DND-41 (cell line): ENCODE results near the gene PRKAR2B.
"Not testable (repeated sequence)": the region's sequence is repeated elsewhere in the genome, so short reads cannot be mapped to it uniquely, and the experiment has no call there.

Experiments used
- ATAC-seq: fragments of 200-7000 bp; cut with Tn5 transposase; 3 replicates; pipeline ENCODE4 v1.9.1; 2021; ENCODE audit warnings: low read depth; ENCODE audit not compliant: insufficient read depth
- DNase-seq: peaks from one replicate; pipeline ENCODE4 v3.0.0-alpha.2; 2020
- H2AFZ ChIP-seq: 2 replicates; pipeline ENCODE4 v1.6.0; 2012; ENCODE audit warnings: low read depth, low read length
- H3K27ac ChIP-seq: 2 replicates; pipeline ENCODE4 v1.5.1; 2012; ENCODE audit warnings: low read length, inconsistent platforms
- H3K27me3 ChIP-seq: fragments of 200-600 bp; sonication (generic); 2 replicates; pipeline ENCODE4 v1.6.0; 2012; ENCODE audit warnings: low read length, mild to moderate bottlenecking, inconsistent platforms; ENCODE audit not compliant: insufficient read depth, poor library complexity
- H3K36me3 ChIP-seq: 2 replicates; pipeline ENCODE4 v1.5.1; 2012; ENCODE audit warnings: low read length, inconsistent platforms; ENCODE audit not compliant: insufficient read depth
- H3K4me1 ChIP-seq: 2 replicates; pipeline ENCODE4 v1.5.1; 2012; ENCODE audit warnings: mild to moderate bottlenecking, low read length; ENCODE audit not compliant: insufficient read depth
- H3K4me2 ChIP-seq: 2 replicates; pipeline ENCODE4 v1.6.0; 2012; ENCODE audit warnings: mild to moderate bottlenecking, moderate library complexity, low read length, inconsistent platforms; ENCODE audit not compliant: insufficient read depth
- H3K4me3 ChIP-seq, 2 experiments: fragments of 200-600 bp in 1 of 2; shearing (Covaris generic) in 1 of 2; 2 replicates each; pipeline ENCODE4 v1.5.1; 2012 to 2016; ENCODE audit warnings: inconsistent platforms in 2 of 2, low read length in 2 of 2, mild to moderate bottlenecking in 2 of 2, low read depth in 1 of 2, moderate library complexity in 1 of 2
- H3K79me2 ChIP-seq: 2 replicates; pipeline ENCODE4 v1.6.0; 2012; ENCODE audit warnings: low read length, inconsistent platforms; ENCODE audit not compliant: insufficient read depth
- H3K9ac ChIP-seq: 2 replicates; pipeline ENCODE4 v1.6.0; 2012; ENCODE audit warnings: low read depth, mild to moderate bottlenecking, inconsistent platforms, low read length, moderate library complexity
- H3K9me3 ChIP-seq: 2 replicates; pipeline ENCODE4 v1.5.1; 2012; ENCODE audit warnings: low read length, moderate library complexity, mild to moderate bottlenecking, inconsistent platforms; ENCODE audit not compliant: insufficient read depth, severe bottlenecking
- H4K20me1 ChIP-seq: 2 replicates; pipeline ENCODE4 v1.6.0; 2012; ENCODE audit warnings: low read length; ENCODE audit not compliant: insufficient read depth
- EZH2 ChIP-seq: IDR thresholded peaks from 3 replicates; pipeline ENCODE4 v1.6.1; 2012; ENCODE audit warnings: borderline replicate concordance, low read depth, mild to moderate bottlenecking, moderate library complexity, low read length, inconsistent platforms; ENCODE audit not compliant: severe bottlenecking
- TF ChIP-seq, protein P1 (sequence below): IDR thresholded peaks from 2 replicates; pipeline ENCODE4 v1.5.1; 2012; ENCODE audit warnings: borderline replicate concordance, low read length, moderate library complexity, mild to moderate bottlenecking; ENCODE audit not compliant: poor library complexity, severe bottlenecking; ENCODE audit errors: extremely low read depth

The PRKAR2B gene

DNA sequence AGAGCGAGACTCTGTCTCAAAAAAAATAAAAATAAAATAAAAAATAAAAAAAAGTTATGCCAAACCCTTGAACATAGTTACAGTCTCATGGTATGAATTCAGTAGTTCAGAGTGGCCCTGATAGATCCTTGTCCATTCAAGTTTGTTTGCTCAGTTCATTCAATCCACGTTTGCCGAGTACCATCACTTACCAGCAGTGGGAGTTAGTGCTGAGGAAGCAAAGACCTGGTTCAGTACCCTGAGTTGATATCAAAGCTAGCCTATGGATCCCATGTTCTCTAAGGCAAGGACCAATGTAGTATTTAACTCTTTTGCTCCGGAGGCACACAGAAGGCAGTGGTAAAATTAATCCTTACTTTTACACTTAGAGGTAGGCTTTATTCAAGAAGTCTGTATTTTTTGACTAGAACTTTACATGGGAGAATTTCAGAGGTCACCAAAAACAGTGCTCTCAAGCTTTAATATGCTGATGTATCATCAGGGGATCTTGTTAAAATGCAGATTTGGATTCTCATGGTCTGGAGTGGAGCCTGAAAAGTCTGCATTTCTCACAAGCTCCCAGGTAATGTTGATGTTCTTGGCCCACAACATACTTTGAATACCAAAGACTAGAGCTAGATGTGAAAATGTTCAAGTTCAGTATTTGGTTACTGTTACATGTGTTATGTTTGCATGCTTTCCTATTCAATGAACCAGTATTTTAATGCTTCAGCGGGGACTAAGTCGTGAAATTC is 86.1 kb downstream of the PRKAR2B start:
- Histone ChIP-seq H3K36me3 (no peaks in the 10 kb centered on the region), H3K4me1 (peaks cover 15% of the 10 kb centered on the region), H3K79me2 (no peaks in the 10 kb centered on the region), H3K27me3 (no peaks in the 10 kb centered on the region), H3K9me3 (no peaks in the 10 kb centered on the region), H3K9ac (no peak overlapping the region), H3K4me3 (no peak overlapping the region), H4K20me1 (no peaks in the 10 kb centered on the region), H2AFZ (no peak overlapping the region), H3K27ac (no peak overlapping the region), H3K4me2 (no peak overlapping the region)
- DNase-seq (no peak), ATAC-seq (no peak)
- TF ChIP-seq, protein P1, sequence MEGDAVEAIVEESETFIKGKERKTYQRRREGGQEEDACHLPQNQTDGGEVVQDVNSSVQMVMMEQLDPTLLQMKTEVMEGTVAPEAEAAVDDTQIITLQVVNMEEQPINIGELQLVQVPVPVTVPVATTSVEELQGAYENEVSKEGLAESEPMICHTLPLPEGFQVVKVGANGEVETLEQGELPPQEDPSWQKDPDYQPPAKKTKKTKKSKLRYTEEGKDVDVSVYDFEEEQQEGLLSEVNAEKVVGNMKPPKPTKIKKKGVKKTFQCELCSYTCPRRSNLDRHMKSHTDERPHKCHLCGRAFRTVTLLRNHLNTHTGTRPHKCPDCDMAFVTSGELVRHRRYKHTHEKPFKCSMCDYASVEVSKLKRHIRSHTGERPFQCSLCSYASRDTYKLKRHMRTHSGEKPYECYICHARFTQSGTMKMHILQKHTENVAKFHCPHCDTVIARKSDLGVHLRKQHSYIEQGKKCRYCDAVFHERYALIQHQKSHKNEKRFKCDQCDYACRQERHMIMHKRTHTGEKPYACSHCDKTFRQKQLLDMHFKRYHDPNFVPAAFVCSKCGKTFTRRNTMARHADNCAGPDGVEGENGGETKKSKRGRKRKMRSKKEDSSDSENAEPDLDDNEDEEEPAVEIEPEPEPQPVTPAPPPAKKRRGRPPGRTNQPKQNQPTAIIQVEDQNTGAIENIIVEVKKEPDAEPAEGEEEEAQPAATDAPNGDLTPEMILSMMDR, result peak; percentile 11
- TF ChIP-seq EZH2, result no peak

- H2AFZ ChIP-seq, result no peak overlapping the region
- no peaks in the 10 kb centered on the region for H4K20me1 ChIP-seq
- H3K4me3 ChIP-seq, result no peak overlapping the region
- H3K79me2 ChIP-seq, result no peaks in the 10 kb centered on the region
- no peaks in the 10 kb centered on the region for H3K9me3 ChIP-seq
- TF ChIP-seq EZH2, result no peak
- TF ChIP-seq, protein P1, result no peak
- DNase-seq (no peak), ATAC-seq (no peak)
- H3K4me1 ChIP-seq, result no peaks in the 10 kb centered on the region
- no peak overlapping the region for H3K4me2 ChIP-seq
- peaks cover 2% of the 10 kb centered on the region for H3K27me3 ChIP-seq
- no peak overlapping the region for H3K27ac ChIP-seq
- H3K36me3 ChIP-seq, result no peaks in the 10 kb centered on the region
- no peak overlapping the region for H3K9ac ChIP-seq
These were observed 88.9 kb downstream of the PRKAR2B start for GRCh38 chr7:107133396-107133795.

- H3K79me2 ChIP-seq, result no peaks in the 10 kb centered on the region
- DNase-seq (no peak), ATAC-seq (no peak)
- no peak overlapping the region for H3K4me3 ChIP-seq
- H3K9me3 ChIP-seq, result no peaks in the 10 kb centered on the region
- no peaks in the 10 kb centered on the region for H3K4me1 ChIP-seq
- no peak overlapping the region for H3K9ac ChIP-seq
- no peaks in the 10 kb centered on the region for H3K36me3 ChIP-seq
- H2AFZ ChIP-seq, result no peak overlapping the region
- peaks cover 7% of the 10 kb centered on the region for H3K27me3 ChIP-seq
- no peak overlapping the region for H3K4me2 ChIP-seq
- H3K27ac ChIP-seq, result no peak overlapping the region
- H4K20me1 ChIP-seq, result no peaks in the 10 kb centered on the region
- TF ChIP-seq, protein P1, result no peak
- no peak for TF ChIP-seq EZH2
These were observed 94.4 kb downstream of the PRKAR2B start for GRCh38 chr7:107138696-107139420.

DNA sequence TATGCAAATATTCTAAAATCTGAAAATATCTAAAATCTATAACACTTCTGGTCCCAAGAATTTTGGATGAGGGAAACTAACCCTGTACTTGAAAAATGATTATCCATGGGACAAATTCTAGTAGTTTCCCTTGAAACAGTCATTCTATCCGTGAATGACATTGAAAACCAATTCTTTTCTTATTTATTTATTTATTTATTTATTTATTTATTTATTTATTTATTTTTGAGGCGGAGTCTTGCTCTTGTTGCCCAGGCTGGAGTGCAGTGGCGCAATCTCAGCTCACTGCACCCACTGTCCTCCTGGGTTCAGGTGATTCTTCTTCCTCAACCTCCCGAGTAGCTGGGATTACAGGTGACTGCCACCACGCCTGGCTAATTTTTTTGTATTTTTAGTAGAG is 99.4 kb downstream of the PRKAR2B start:
- not testable (repeated sequence) for DNase-seq, H3K27ac ChIP-seq, H3K79me2 ChIP-seq, H3K9me3 ChIP-seq, H3K36me3 ChIP-seq, H3K9ac ChIP-seq, H4K20me1 ChIP-seq, H3K4me2 ChIP-seq, ATAC-seq, H3K27me3 ChIP-seq, H3K4me1 ChIP-seq, H3K4me3 ChIP-seq, H2AFZ ChIP-seq
